NCI-H82 treated with DMSO at 0.1 percent for 48 hours (cell line): ENCODE measurements around the gene KRT16.
"Not testable (repeated sequence)": the region's sequence is repeated elsewhere in the genome, so short reads cannot be mapped to it uniquely, and the experiment has no call there.

Experiments
- DNase-seq: peaks from one replicate; lab custom pipeline; 2025; ENCODE audit not compliant: unreplicated experiment; lab: John Stamatoyannopoulos, UW

KRT16 gene

GRCh38 chr17:41647940-41648410, 35.4 kb upstream of the KRT16 start:
- DNase-seq = no peak

GRCh38 chr17:41647038-41647813, 34.7 kb upstream of the KRT16 start:
- no peak for DNase-seq

GRCh38 chr17:41642252-41643156, 29.9 kb upstream of the KRT16 start:
- DNase-seq = no peak

- DNase-seq = not testable (repeated sequence)
Measured at GRCh38 chr17:41640596-41640995, 28.0 kb upstream of the KRT16 start.

- no peak for DNase-seq
Measured at GRCh38 chr17:41639492-41640473, 27.2 kb upstream of the KRT16 start.

- DNase-seq = no peak
Measured at GRCh38 chr17:41638941-41639340, 26.4 kb upstream of the KRT16 start.

- DNase-seq = no peak
Measured at GRCh38 chr17:41638194-41638593, 25.6 kb upstream of the KRT16 start.

GRCh38 chr17:41636652-41637051, 24.1 kb upstream of the KRT16 start:
- no peak for DNase-seq

GRCh38 chr17:41635121-41636097, 22.8 kb upstream of the KRT16 start:
- no peak for DNase-seq

- no peak for DNase-seq
Measured at GRCh38 chr17:41634639-41635038, 22.1 kb upstream of the KRT16 start.

GRCh38 chr17:41633556-41634199, 21.1 kb upstream of the KRT16 start:
- DNase-seq = no peak

GRCh38 chr17:41632482-41633105, 20.0 kb upstream of the KRT16 start:
- no peak for DNase-seq

- no peak for DNase-seq
Measured at GRCh38 chr17:41631898-41632285, 19.3 kb upstream of the KRT16 start.

- no peak for DNase-seq
Measured at GRCh38 chr17:41631025-41631897, 18.7 kb upstream of the KRT16 start.

GRCh38 chr17:41629826-41630670, 17.5 kb upstream of the KRT16 start:
- DNase-seq = no peak

- DNase-seq = no peak
Measured at GRCh38 chr17:41629316-41629715, 16.7 kb upstream of the KRT16 start.
